Middle frontal gyrus (tissue), 1 donor: ENCODE results near the gene CHRNB4.

ENCODE experiments used
- DNase-seq: peaks from one replicate; pipeline ENCODE4 v3.0.0-alpha.2; 2015; ENCODE audit warnings: low spot score; ENCODE audit errors: extremely low spot score

Gene CHRNB4

DNA sequence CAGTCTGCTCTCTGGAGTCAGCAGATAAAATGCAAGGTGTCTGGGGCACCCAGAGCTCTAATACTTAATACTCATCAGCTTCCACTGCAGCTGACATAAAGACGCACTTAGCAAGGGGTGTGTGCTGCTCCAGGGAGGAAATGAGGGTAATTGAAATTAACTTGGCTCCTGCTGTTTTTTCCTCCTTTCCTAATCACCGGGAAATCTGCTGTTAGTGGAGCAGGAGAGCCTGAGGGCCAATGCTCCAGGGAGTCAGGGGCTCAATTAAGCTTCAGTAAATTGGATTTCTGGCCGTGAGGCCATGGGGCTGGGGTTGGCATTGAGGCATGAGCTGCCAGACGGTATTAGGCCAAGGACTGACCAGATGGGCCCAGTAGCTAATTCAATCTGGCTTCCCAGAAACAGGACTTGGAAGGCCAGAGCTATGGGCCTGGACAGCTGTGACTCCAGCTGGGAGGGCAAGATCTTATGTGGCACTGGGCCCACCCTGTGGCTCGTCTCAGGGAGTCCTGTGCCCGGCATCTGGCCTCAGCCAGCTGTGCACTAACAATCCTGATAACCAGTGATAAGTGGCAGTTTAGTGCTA is 30.7 kb upstream of the CHRNB4 start:
- DNase-seq: no peak

DNA sequence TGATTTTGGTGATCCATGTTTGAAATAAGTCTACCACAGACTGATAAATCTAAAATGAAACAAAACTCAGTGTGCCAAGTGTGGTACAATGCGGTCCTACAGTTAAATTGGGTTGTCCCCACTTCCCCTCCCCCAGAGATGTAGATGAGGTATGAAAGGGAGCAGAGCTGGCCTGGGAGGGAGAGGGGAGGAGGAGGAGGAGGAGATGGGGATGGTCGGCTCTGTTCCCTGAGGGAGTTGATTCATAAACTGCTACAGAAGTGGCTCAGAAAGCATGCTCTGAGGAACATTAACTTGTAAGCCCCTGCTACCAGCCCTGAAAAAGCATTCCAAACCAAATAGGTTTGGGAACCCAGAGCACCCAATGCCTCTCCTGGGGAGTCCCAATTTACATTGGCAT is 28.0 kb upstream of the CHRNB4 start:
- DNase-seq: no peak

DNA sequence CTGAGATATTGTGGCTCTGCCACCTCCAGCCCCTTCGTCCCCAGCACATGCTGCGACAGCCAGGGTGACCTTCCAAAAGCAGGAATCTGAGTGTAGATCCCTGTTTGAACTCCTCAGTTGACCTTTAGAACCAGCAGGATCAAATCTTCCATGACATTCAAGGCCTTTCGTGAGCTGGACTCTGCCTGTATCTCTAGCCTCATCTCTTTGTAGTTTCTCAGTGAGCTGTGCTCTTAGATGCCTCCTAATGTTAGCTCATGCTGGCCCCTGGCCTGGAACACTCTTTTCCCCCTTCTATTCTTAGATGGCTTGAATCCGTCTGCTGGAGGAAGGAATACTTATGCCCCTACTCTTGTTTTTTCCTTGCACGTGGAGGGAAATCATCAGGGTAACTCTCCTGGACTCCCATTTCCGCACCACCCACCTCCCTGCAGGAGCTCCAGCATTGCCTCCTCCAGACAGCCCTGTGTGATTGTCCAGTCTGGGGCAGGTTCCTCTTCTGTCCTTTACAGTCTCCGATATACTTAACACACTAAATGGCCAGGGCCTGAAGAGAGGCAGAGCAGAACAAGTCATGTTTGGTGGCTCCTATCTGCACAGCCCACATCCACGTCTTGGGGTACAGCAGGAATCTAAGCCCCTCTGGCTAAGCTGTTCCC is 26.7 kb upstream of the CHRNB4 start:
- no peak for DNase-seq

- DNase-seq: no peak
These were observed 25.0 kb upstream of the CHRNB4 start for GRCh38 chr15:78666010-78666409.

GRCh38 chr15:78663703-78664102 is 22.7 kb upstream of the CHRNB4 start:
- DNase-seq: no peak

DNA sequence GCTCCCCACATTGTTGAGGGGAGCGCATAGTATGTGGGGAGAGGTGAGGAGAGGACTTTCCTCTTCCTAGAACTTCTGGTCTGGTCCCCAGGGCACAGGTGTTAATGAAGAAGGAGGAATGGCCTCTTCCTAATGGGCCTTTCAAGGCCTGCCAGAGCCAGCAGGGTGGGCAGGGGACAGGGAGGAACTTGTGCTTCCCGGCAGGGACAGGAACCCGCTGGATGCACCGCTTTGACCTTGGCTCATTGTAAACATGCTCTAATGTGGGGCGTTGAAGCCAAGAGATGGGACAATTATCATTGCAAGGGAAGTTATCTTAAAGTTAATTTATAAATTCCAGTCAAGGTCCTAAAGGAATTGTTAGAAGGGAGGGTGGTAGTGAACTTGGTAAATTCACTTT is 21.0 kb upstream of the CHRNB4 start:
- no peak for DNase-seq

DNA sequence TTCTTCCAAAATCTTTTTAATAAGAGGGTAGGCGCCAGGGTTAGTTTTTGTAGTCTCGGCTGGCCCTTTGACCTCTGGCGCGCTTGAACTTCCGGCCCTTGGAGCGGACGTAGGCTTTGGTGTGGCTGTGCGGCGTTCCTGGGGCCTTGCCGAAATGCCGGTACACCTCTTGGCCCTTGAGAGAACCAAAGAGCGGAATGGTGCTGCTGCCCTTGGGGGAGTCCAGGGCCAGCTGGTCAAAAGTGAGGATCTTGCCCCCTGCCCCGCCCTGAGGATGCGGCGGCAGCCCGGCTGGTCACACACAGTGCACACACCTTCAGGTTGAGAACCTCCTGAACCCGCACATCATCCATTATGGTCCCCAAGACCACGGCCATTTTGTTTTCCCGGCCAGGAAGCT is 20.0 kb upstream of the CHRNB4 start:
- no peak for DNase-seq

- DNase-seq: no peak
These were observed 19.6 kb upstream of the CHRNB4 start for GRCh38 chr15:78660584-78660983.

- no peak for DNase-seq
These were observed 17.8 kb upstream of the CHRNB4 start for GRCh38 chr15:78658823-78659222.

GRCh38 chr15:78654272-78654671 is 13.3 kb upstream of the CHRNB4 start:
- no peak for DNase-seq

GRCh38 chr15:78651930-78652615 is 11.1 kb upstream of the CHRNB4 start:
- DNase-seq: no peak

- DNase-seq: no peak
These were observed 10.0 kb upstream of the CHRNB4 start for GRCh38 chr15:78651007-78651406.

DNA sequence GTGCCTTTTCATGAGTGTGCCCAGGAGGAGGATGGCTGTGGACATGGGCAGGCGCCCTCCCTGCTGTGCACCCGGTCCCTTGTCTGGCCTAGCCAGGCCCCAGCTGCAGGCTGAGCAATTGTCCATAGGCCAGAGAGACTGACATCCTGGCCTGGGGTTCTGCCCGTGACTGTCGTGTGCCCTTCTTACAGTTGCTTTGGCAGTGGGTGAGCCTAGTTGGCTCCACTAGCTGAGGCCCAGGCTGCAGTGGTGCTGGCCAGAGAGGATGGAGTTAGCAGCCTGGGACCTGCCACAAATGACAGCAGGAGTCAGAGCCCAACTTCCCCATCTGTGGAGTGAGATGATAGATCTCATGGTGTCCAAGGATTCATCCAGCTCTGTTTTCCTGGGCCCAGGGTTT is 9.0 kb upstream of the CHRNB4 start:
- DNase-seq: no peak

DNA sequence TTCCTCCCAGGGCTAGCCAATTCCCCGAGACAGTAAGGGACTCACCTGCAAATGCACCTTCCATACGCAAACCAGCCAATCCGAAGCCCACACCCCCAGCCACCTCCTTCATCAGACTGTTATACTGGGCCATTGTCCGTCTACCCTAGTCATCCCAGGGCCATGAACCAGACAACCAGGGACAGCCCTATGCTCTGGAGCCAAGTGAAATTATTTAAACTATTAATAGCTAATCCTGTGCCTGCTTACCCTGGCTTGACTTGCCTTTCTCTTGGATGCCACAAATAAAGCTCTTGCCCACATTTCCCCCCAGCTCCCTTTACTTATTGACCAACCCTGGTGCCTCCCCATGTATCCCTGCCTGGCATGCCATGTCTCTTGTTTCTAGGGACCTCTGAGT is 4.0 kb upstream of the CHRNB4 start:
- DNase-seq: no peak

DNA sequence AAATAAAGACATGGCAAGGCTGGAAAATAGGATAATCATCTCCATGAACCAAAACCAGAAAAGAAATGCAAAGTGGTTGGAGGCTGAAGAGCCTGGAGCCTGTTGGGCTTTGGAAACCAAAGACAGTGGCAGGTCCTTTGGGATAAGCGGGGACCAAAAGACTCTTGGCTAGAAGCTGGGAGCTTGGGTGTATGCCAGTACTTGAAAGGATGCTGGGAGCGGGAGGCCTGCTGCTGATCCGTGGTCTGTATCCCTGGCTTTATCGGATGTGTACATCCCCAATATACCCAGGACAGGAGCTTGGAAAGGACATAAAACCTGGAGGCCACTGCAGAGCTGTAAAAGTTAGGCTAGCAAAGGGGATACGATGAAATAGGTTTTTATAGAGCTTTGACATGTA is 1.3 kb upstream of the CHRNB4 start:
- no peak for DNase-seq

GRCh38 chr15:78641749-78642275 is 802 bp upstream of the CHRNB4 start:
- DNase-seq: no peak

DNA sequence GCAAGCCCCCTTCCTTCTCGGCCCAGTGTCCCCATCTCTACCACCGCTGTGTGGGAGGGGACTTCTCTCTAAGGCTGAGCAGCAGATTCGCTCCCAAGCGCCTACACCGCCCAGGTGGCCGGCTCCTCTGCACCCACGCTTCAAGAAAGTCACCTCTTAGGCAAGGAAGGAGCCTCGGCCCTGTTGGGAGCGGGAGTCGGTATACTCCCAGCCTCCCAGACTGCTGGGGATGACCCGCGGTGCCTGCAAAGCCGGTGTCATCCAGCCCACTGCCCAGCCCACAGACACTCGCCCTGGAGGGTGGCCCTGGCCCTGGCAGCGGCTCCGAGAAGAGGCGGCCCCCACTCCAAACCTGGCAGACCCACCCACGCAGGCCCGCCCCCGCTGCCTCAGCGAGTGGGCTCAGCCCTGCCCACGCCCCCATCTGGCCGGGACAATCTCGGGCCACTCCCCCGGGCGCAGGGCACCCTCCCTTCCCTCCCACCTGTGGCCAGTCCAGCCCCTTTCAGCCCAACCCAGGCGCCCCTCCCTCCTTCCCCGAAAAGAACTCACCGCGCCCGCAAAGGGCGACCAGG is 396 bp downstream of the CHRNB4 start:
- DNase-seq: no peak

DNA sequence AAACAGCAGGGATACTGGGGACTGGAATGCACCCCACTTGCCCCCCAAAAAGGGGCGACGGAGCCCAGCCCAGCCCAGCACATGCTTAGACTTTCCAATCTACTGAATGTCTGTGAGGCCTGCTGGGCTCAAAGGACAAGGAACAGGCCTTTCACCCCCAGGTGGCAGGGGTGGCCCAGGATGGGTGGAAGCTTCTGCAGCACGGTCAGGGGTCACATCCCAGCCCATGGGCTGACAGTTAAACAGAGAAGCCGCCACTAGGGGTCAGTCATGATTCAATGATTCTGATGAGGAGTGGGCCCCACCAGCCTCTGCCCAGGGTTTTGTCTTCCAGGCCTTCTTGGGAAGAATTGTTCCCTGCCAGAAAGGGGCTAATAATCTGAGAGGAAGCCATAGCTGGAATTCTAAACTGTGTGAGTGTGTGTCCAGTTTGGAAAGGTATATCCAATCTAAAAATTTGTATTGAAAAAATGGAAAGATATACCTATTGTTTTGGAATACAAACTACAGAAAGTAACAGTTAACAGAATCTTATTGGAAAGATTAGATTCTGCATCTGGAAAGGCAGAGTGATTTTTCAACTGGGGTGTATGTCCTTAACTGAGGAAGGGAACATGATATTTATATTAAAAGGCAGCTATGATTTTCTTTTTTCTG is 2.2 kb downstream of the CHRNB4 start:
- no peak for DNase-seq

- DNase-seq: no peak
These were observed 3.1 kb downstream of the CHRNB4 start for GRCh38 chr15:78637776-78638435.

DNA sequence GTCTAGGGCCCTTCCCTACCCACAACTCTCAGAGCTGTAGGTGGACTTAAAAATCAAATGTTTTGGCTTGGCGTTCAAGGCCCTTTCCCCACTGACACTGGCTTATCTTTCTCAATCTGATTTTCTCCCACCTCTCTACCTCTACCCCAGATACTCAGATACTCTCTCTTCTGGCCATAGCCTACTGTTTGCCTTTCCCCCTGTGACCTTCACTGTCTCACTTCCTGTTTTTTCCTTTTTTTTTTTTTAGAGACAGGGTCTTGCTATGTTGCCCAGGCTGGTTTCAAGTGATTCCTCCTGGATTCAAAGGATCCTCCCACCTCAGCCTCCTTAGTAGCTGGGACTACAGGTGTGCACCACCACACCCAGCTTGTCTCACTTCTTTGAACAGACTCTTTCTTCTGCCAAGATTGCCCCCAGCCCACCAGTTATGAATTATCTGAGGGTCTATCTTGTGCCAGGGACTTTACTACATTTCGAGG is 4.6 kb downstream of the CHRNB4 start:
- DNase-seq: no peak

DNA sequence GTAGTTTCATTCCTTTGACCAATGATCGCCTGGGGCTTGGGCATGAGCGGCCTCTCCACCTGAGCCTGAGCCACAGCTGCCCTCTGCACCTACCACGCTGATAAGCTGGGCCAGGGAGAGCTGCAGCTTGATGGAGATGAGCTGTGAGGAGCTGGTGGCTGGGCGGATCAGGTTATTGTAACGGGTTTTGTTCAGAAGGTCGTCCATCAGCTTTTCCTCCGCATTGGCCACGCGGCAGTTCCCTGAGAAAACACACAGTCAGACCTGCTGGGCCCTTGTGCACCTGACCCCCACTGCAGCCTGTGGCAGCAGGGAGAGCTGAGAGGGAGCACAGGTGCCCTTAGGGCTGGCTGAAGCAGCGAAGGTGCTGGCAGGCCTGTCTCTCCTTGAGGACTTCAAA is 5.7 kb downstream of the CHRNB4 start:
- DNase-seq: no peak
